SK-N-SH treated with all-trans-retinoic acid at 6 μM for 48 hours (cell line): ENCODE data around the gene GRIN1.

ENCODE experiments used
- ARNTL ChIP-seq: fragments of 450-650 bp; formaldehyde crosslinking; IDR thresholded peaks from 2 replicates; pipeline ENCODE4 v1.5.0; 2020; ENCODE audit warnings: low read depth, mild to moderate bottlenecking, moderate library complexity, borderline replicate concordance
- ISL1 ChIP-seq: fragments of 250-450 bp; sonication (Bioruptor Pico); IDR thresholded peaks from 2 replicates; pipeline ENCODE4 v2.1.2; 2022; ENCODE audit warnings: mild to moderate bottlenecking, moderate library complexity
- OSR1 ChIP-seq: fragments of 250-450 bp; sonication (Bioruptor Pico); IDR thresholded peaks from 2 replicates; pipeline ENCODE4 v1.8.0; 2022; ENCODE audit warnings: moderate library complexity, mild to moderate bottlenecking, inconsistent platforms
- PPARA ChIP-seq: fragments of 250-450 bp; sonication (Bioruptor Pico); IDR thresholded peaks from 2 replicates; pipeline ENCODE4 v1.5.0; 2020; ENCODE audit warnings: mild to moderate bottlenecking, borderline replicate concordance
- TOX ChIP-seq: fragments of 250-450 bp; sonication (Bioruptor Pico); IDR thresholded peaks from 2 replicates; pipeline ENCODE4 v1.8.0; 2021; ENCODE audit warnings: mild to moderate bottlenecking, moderate library complexity, borderline replicate concordance
- ZC3H10 ChIP-seq: fragments of 250-450 bp; sonication (Bioruptor Pico); IDR thresholded peaks from 2 replicates; pipeline ENCODE4 v1.5.1; 2021; ENCODE audit warnings: mild to moderate bottlenecking, moderate library complexity
- ZFP3 ChIP-seq: fragments of 250-450 bp; sonication (Bioruptor Pico); IDR thresholded peaks from 2 replicates; pipeline ENCODE4 v1.5.0; 2020; ENCODE audit warnings: mild to moderate bottlenecking, moderate library complexity
- ZNF70 ChIP-seq: fragments of 450-650 bp; formaldehyde crosslinking; IDR thresholded peaks from 2 replicates; pipeline ENCODE4 v1.5.0; 2020; ENCODE audit warnings: mild to moderate bottlenecking, moderate library complexity
- TF ChIP-seq, protein P1 (sequence below): fragments of 250-450 bp; sonication (Bioruptor Pico); IDR thresholded peaks from 2 replicates; pipeline ENCODE4 v1.8.0; 2020; ENCODE audit warnings: mild to moderate bottlenecking, moderate library complexity, borderline replicate concordance

GRCh38 chr9:137194909-137195308, 56.0 kb downstream of the GRIN1 start:
- TF ChIP-seq PPARA (CRISPR knock-in tag) (no peak), ISL1 (CRISPR knock-in tag) (no peak), ZFP3 (no peak), ZNF70 (CRISPR knock-in tag) (no peak), ZC3H10 (CRISPR knock-in tag) (no peak), TOX (CRISPR knock-in tag) (no peak), ARNTL (CRISPR knock-in tag) (no peak), OSR1 (CRISPR knock-in tag) (no peak)
- TF ChIP-seq, protein P1, sequence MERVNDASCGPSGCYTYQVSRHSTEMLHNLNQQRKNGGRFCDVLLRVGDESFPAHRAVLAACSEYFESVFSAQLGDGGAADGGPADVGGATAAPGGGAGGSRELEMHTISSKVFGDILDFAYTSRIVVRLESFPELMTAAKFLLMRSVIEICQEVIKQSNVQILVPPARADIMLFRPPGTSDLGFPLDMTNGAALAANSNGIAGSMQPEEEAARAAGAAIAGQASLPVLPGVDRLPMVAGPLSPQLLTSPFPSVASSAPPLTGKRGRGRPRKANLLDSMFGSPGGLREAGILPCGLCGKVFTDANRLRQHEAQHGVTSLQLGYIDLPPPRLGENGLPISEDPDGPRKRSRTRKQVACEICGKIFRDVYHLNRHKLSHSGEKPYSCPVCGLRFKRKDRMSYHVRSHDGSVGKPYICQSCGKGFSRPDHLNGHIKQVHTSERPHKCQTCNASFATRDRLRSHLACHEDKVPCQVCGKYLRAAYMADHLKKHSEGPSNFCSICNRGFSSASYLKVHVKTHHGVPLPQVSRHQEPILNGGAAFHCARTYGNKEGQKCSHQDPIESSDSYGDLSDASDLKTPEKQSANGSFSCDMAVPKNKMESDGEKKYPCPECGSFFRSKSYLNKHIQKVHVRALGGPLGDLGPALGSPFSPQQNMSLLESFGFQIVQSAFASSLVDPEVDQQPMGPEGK (CRISPR knock-in tag): no peak
